HFFc6 (cell line): Measurements from ENCODE around the gene MAGI3. TPM values are rescaled to one million over a fixed set of nuclear protein-coding genes. Genes with fewer than 3 reads are reported as not detected.
"Not testable (repeated sequence)": the region's sequence is repeated elsewhere in the genome, so short reads cannot be mapped to it uniquely, and the experiment has no call there.

Source experiments
- DNase-seq: peaks from one replicate; pipeline ENCODE4 v3.0.0-alpha.2; 2018
- H3K27ac Mint-ChIP-seq: 2 replicates; pipeline ENCODE4 v1.8.0; 2020; ENCODE audit warnings: mild to moderate bottlenecking, mixed read lengths
- H3K27me3 Mint-ChIP-seq: 2 replicates; pipeline ENCODE4 v1.8.0; 2021; ENCODE audit warnings: mild to moderate bottlenecking, moderate library complexity, mixed read lengths; ENCODE audit not compliant: insufficient read depth
- H3K36me3 Mint-ChIP-seq: 2 replicates; pipeline ENCODE4 v1.8.0; 2021; ENCODE audit warnings: low read depth, mixed read lengths
- H3K4me1 Mint-ChIP-seq: 2 replicates; pipeline ENCODE4 v1.8.0; 2020; ENCODE audit warnings: low read depth, mixed read lengths
- H3K4me3 Mint-ChIP-seq: 2 replicates; pipeline ENCODE4 v1.8.0; 2020; ENCODE audit warnings: mild to moderate bottlenecking, moderate library complexity, mixed read lengths
- H3K9me3 Mint-ChIP-seq: 2 replicates; pipeline ENCODE4 v1.8.0; 2020; ENCODE audit warnings: mild to moderate bottlenecking, mixed read lengths
- CTCF ChIP-seq: fragments of 200-600 bp; sonication (generic); IDR thresholded peaks from 2 replicates; pipeline ENCODE4 v1.5.0; 2021; ENCODE audit warnings: antibody characterized with exemption, mild to moderate bottlenecking
- total RNA-seq, 6 experiments: library from RNA; stranded (reverse); fragmentation: NEBNext Ultra II Directional; extraction: Animal tissue kit (Norgen Biotek cat#: 25700); gene quantifications; 2 replicates in 1 of 6; 3 replicates in 5 of 6; pipeline ENCODE4 v1.2.3, GENCODE V29; 2021

Gene MAGI3
- total RNA-seq, 6 experiments from 2014 or later, result 5.1 to 8.2 (median 7.6) TPM

GRCh38 chr1:113490384-113490783, 100.1 kb downstream of the MAGI3 start:
- no peak for DNase-seq
- no peak for TF ChIP-seq CTCF
- Mint-ChIP-seq H3K4me1 (no peaks in the 10 kb centered on the region), H3K36me3 (peaks cover 26% of the 10 kb centered on the region), H3K27me3 (peaks cover 3% of the 10 kb centered on the region; the same call in 1 of the 2 replicates), H3K4me3 (no peak overlapping the region), H3K9me3 (peaks cover 41% of the 10 kb centered on the region), H3K27ac (no peak overlapping the region)

GRCh38 chr1:113493533-113493932, 103.2 kb downstream of the MAGI3 start:
- peaks cover 3% of the 10 kb centered on the region; the same call in 1 of the 2 replicates for H3K27me3 Mint-ChIP-seq
- H3K4me1 Mint-ChIP-seq, result no peaks in the 10 kb centered on the region
- no peak for DNase-seq
- peaks cover 33% of the 10 kb centered on the region for H3K9me3 Mint-ChIP-seq
- H3K36me3 Mint-ChIP-seq, result peaks cover 16% of the 10 kb centered on the region
- TF ChIP-seq CTCF, result no peak
- H3K4me3 Mint-ChIP-seq, result no peak overlapping the region
- H3K27ac Mint-ChIP-seq, result no peak overlapping the region

GRCh38 chr1:113505357-113505756, 115.0 kb downstream of the MAGI3 start:
- Mint-ChIP-seq H3K36me3 (peaks cover 2% of the 10 kb centered on the region), H3K4me3 (no peak overlapping the region), H3K4me1 (no peaks in the 10 kb centered on the region), H3K27me3 (no peaks in the 10 kb centered on the region), H3K9me3 (no peaks in the 10 kb centered on the region; the same call in 1 of the 2 replicates), H3K27ac (no peak overlapping the region)
- no peak for DNase-seq
- TF ChIP-seq CTCF, result no peak

- Mint-ChIP-seq H3K27me3 (no peaks in the 10 kb centered on the region), H3K36me3 (peaks cover 8% of the 10 kb centered on the region), H3K4me3 (no peak overlapping the region), H3K27ac (no peak overlapping the region), H3K9me3 (peaks cover 14% of the 10 kb centered on the region), H3K4me1 (no peaks in the 10 kb centered on the region)
- no peak for DNase-seq
- TF ChIP-seq CTCF, result no peak
Measured at GRCh38 chr1:113507552-113508214, 117.4 kb downstream of the MAGI3 start.

GRCh38 chr1:113508364-113509164, 118.2 kb downstream of the MAGI3 start:
- Mint-ChIP-seq H3K36me3 (peaks cover 8% of the 10 kb centered on the region), H3K9me3 (peaks cover 19% of the 10 kb centered on the region), H3K4me1 (no peaks in the 10 kb centered on the region), H3K27me3 (no peaks in the 10 kb centered on the region), H3K4me3 (no peak overlapping the region), H3K27ac (no peak overlapping the region)
- DNase-seq, result no peak
- no peak for TF ChIP-seq CTCF

GRCh38 chr1:113509766-113510165, 119.5 kb downstream of the MAGI3 start:
- H3K4me3 Mint-ChIP-seq, H3K4me1 Mint-ChIP-seq: not testable (repeated sequence)

More at GRCh38 chr1:113509766-113510165, 119.5 kb downstream of the MAGI3 start:
- not testable (repeated sequence) for H3K27ac Mint-ChIP-seq, DNase-seq, H3K36me3 Mint-ChIP-seq, H3K27me3 Mint-ChIP-seq
- peaks cover 19% of the 10 kb centered on the region for H3K9me3 Mint-ChIP-seq
